Measurements from ENCODE around the gene GPC6.

Gene GPC6

DNA sequence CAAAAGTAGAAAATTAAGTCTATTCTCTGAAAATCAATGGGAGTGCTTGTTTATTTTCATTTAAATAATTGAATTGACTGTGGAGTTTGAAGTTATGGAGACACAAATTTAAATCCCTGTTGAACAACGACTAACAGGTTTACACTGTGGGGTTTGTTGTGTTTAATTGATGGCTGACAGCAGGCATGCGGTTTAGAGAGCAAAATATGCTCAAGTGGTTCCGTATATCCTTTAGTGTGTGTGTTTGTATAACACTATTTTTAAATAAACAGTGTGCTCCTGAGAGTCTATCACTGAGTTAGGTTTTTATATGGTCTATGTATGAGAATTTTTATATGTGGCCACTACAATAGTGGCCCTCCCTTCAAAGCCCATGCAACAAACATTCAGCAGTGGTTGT lies 332.0 kb downstream of the GPC6 start:
- DNase-seq (ENCODE audit: low read depth in 4 of 4, low spot score in 1 of 4), result no peak

DNA sequence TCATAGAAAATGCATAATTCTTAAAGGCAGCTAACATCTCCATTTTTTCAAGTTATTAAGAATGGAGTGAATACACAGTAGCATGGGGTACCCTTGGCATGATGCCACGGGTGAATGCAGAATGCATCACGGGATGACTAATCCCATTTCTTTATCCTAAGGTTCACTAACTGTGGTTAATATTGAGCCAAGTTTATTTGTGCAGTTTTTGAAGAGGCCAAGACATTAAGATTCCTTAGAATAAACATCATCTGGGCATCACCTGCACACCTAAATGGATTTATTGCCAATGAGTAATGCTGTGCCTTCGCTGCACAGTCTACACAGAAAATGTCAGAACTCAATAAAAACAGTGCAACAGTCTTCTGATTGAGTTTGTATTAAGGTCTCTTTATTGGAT lies 333.1 kb downstream of the GPC6 start:
- DNase-seq (ENCODE audit: low read depth in 4 of 4, low spot score in 1 of 4), result no peak

DNA sequence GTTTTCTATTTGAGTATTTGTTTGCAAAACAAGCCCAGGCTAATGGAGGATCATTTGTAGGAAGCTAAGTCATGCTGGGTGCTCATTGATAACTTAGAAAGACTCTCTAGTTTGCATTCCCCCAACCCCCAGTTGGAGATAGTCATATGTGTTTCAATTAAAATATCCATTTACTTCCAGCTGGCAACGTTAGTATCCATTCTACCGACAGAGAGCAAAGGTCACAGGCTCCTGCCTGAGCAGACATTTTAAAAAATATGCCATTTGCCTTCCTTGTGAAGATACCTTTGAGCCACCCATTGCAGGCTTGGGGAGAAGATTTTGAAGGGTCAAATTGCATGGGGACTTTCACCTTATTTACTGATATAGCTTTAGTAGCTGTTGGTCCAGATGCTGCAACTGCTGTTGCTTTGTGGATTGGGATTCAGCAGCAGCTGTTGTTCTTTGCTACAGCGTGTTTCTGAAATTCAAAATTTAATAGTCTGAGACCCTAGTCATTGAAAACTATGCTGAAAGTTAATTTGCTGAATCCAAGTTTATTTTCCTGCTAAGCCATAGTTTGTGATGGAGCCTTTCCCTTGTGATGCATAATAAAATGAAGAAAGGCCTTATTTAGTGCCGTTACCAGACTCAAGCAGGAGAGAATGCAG lies 335.1 kb downstream of the GPC6 start:
- DNase-seq (ENCODE audit: low read depth in 4 of 4, low spot score in 1 of 4), result no peak

DNA sequence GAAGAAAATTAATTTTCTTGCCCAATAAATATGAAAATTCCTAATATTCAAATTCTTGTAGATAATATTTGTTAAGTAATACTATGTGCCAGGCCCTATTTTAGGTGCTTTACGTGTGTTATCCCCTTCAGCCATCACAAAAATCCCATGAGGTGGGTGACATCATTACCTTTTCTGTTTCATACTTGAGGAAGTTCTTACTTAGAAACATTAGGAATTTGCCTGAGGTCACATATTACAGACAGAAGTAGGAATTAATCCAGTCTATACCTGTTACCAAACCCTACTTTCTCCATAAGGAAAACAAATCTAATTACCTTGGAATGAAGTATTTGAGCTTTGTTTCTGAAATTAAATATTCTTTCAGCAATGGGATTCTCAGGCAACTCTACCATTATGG lies 336.1 kb downstream of the GPC6 start:
- no peak for DNase-seq (ENCODE audit: low read depth in 4 of 4, low spot score in 1 of 4)

DNA sequence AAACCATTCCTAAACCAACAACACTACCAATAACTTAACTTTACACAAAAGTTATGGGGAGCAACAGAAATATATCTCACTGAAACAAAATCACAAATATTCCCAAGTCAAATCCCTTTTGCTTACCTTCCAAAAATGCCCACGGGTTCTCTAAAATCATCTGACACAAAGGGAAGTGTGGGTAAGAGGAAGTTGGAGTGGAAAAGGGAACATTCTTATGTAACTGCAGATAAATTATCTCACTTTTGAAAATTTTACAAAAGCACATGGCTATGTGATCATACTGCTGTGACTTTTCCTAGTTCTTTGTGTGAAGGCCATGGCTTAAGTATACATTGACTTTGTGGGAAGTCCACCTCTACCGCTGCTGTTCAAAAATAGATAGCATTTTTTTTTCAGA lies 350.5 kb downstream of the GPC6 start:
- no peak for DNase-seq (ENCODE audit: low read depth in 4 of 4, low spot score in 1 of 4)

DNA sequence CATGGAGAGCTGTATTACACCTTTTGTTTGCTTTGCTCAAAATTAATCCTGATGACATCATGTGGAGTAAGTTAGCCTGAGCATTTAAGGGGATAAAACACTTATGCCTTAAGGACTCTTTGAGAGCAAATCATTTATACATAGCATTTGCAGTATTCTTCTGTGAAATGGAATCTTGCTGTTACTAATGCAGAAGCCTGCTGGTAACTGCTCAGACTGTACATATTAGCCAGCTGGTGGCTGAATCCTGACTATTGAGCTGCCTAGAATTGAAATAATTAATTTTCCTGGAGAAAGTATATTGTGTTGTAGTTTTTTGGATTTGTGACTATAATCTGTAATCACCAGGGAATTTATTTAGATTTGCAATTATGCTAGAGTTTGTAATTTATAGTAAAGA lies 363.2 kb downstream of the GPC6 start:
- DNase-seq (ENCODE audit: low read depth in 4 of 4, low spot score in 1 of 4), result no peak

DNA sequence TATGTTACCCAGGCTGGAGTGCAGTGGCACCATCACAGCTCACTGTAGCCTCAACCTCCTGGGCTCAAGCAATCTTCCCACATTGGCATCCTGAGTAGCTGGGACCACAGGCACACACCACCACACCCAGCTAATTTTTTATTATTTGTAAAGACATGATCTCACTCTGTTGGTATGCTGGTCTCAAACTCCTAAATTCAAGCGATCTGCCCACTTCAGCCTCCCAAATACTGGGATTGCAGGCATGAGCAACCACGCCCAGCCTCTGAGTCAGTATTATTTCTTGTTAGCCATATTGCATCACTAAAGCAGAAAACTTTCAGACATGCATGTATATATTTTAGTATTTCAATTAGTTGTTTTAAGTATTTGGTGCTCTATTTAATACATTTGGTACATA lies 376.4 kb downstream of the GPC6 start:
- DNase-seq (ENCODE audit: low read depth in 4 of 4, low spot score in 1 of 4), result no peak

DNA sequence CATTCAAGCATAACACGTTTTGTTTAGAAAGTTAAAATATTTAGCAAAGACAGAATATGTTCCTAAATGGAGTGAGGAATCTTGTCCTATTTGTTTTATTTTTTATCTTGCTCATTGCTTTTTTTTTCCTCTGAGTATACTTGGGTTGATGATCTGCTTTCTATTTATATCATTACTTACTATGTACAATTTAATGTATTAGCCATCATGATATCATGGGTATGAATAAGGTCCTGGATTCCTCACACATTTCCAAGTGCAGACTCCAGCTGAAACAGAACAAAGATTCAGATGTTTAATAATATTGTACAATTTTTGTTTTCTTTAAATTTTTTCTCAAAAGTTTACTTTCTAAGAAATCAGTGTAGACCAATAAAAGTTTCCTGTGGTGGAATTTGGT lies 388.2 kb downstream of the GPC6 start:
- DNase-seq (ENCODE audit: low read depth in 4 of 4, low spot score in 1 of 4), result no peak

DNA sequence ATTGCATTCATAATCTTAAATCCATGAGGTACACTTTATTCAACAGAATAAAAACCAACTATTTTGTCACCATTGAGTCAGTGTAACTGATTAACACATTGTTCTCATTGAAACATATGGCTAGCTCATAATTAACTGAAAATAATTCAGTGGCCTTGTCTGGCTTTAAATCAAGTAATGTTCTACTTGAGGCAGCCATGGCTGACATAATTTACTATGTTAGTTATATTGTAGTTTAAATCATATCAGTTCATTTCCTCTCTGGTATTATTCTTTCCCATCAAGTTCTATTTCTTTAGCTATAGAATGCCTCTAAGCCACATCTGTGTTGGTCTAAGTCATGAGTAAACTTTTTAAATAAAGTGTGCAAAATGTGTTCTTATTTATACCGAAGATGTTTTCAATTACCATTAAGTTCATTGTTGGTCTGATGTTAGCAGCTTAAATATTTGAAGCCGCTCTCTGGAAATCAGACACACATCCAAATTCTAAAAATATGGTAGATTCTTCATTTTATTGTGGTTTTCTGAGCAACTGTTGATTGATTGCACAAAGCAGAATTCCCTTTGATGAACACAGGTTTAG lies 393.7 kb downstream of the GPC6 start:
- DNase-seq (ENCODE audit: low read depth in 4 of 4, low spot score in 1 of 4), result no peak

DNA sequence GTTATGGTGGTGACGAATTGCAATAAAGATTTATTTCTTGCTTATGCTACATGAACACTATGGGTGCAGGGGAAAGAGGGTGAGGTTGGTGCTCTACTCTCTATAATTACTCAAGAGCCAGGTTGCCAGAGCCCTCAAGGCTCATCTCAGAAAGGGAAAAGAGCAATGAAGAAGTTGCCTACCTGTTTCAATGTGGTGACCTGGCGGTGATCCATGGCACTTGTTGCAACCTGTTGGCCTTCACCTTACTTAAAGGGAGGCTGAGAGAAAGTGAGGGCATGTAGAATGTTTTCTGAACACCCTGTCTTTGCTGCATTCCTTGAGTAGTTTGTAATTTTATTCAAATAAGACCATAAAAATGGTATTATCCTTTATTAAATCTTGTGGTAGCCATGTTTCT lies 394.4 kb downstream of the GPC6 start:
- no peak for DNase-seq (ENCODE audit: low read depth in 4 of 4, low spot score in 1 of 4)

DNA sequence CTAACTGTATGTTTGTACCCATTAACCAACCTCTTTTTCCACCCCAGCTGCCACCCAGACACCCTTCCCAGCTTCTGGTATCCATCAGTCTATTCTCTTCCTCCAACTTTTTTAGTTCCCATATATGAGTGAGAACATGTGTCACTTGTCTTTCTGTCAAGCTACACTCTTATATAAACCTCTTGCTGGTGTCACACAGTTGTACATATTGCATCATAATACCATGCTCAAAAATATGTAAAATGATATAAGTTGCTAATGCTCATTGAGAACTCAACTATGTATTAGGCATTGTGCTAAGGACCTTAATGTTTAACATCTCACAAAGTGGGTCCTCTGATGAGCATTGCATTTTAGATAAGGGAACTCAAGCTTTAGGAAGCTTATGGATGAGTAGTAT lies 395.4 kb downstream of the GPC6 start:
- DNase-seq (ENCODE audit: low read depth in 4 of 4, low spot score in 1 of 4), result no peak

DNA sequence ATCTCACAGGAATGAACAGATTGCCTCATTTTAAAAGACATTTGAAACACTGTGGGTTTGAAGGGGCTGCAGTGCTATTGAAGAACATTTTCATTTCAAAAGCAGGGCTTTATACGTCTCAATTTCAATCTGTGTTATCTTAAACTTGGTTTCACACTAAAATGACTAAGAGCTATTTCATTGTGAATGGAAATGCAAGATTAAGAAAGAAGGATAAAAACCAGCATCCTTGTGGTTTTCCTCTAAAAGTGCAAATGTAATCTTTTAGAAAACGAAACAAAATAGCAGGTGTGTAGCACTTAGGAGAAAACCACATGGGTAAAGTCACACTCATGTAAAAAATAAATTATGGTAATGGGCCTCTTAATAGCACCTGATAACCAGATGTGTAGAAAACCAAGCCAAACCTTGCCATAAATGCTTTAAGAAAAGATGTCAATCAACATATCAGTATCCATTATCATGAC lies 397.7 kb downstream of the GPC6 start:
- no peak for DNase-seq (ENCODE audit: low read depth in 4 of 4, low spot score in 1 of 4)

DNA sequence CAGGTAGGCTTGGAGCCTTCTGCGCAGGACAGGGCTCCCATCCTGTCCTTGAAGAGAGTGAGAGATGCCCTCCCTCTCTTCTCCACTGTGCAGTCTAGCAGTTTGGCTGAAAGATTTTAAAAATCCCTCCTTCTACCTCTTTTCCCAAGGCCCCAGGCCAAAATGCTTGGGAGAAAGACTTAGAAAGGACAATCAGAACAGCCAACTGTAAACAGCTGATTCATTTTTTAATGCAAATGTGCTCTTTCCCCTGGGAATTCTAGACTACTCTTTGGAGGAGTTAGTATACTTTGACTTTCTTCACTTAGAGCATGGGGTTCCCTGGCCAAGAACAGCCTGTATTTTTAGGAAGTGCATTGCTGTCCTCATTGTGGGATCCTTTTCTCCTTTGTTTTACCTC lies 398.9 kb downstream of the GPC6 start:
- no peak for DNase-seq (ENCODE audit: low read depth in 4 of 4, low spot score in 1 of 4)

DNA sequence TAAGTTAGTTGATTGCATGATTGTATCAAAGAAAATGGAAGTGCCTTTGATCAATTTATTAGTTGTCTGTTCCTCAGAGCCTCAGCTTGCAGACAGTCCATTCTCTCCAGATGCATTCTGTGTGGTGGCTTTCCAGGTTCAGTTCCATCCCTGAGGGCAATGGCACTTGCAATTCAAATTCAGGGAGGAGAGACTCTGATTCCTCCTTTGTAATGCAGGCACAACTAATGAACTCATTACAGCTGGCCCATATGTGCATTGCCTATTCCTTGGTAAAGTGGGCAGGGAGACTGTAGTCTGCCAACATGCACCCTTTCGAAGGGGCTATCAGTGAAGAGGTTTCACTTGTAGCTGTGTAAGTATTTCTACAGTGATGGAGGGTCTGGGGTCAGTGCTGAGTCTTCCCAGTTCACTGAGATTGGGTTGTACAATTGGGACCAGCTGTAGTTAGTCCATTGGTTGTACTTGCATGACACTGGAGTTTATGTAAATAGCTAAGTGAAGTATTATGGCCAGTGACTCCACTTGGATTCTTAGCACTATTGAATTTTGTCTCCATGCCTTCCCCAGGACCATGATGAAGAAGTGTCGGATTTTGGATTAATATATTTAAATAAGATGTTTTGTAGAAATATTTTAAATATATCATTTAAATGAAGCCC lies 401.7 kb downstream of the GPC6 start:
- DNase-seq (ENCODE audit: low read depth in 4 of 4, low spot score in 1 of 4), result no peak

DNA sequence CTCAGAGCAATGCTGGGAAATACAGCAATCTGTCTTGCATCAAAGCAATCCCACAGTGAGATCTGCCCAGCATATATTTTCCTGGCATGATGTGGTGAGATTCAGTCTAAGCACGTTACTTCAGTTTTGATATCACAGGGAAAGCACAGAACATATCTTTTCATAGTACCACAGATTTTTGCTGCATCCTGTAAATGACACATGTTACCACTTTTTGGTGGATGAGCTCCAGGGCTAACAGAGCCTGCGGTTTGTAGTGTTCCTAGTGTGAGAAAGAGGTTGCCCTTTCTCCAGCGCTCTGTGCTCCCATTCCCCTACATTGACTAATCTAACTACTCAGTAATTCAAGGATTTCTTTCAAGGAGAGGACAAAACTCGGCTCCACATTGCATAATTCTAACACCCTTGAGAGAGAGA lies 409.0 kb downstream of the GPC6 start:
- no peak for DNase-seq (ENCODE audit: low read depth in 4 of 4, low spot score in 1 of 4)

DNA sequence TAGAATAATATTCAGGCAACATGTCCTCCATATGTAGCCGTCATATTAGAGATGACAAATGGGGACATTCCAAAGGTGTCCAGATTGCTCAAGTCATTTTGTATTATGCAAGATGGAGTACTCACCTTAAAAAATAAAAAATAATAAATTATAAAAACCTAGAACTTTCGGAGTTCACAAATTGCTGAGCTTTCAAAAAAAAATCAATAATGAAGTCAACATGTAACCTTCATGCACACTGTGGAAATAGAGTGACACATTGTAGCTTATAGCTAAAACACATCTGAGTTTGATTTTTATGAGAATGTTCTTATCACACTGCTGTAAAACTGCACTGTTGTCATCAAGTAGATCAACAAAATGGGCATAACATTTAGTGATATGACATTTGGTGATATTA lies 411.2 kb downstream of the GPC6 start:
- no peak for DNase-seq (ENCODE audit: low read depth in 4 of 4, low spot score in 1 of 4)

DNA sequence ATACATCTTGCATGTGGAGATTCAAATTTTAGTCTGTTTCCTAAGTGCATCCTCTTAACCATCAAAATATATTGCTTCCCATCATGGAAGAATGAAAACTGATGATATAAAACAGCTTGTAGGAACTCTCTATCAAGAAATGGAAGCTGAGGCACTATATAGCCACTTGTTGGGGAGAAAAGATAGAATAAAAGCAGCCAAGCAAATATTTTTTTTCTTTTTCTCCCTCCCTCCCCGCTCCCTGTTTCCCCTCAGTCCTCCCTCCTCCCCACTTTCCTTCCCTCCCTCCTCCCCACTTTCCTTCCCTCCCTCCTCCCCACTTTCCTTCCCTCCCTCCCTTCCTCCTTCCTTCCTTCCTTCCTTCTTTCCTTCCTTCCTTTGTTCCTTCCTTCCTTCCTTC lies 413.8 kb downstream of the GPC6 start:
- no peak for DNase-seq (ENCODE audit: low read depth in 4 of 4, low spot score in 1 of 4)

DNA sequence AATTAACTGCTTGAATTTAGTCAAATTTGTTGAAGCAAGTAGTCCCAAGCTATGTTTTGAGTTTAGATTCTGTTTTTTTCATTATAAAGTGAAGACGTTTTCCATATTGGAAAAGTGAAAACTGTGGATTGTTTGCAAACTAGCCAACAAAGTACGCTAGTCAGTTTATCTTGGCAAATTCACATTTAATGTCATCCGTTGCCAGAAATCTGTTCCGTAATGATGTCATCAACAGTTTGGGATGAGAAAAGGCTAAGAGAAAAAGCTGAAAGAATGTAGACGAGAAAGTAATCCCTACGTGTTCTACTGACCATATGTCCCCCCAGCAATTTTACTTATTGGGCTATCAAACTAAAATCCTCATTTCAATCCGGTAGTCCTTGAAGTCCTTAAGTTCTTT lies 419.6 kb downstream of the GPC6 start:
- no peak for DNase-seq (ENCODE audit: low read depth in 4 of 4, low spot score in 1 of 4)

DNA sequence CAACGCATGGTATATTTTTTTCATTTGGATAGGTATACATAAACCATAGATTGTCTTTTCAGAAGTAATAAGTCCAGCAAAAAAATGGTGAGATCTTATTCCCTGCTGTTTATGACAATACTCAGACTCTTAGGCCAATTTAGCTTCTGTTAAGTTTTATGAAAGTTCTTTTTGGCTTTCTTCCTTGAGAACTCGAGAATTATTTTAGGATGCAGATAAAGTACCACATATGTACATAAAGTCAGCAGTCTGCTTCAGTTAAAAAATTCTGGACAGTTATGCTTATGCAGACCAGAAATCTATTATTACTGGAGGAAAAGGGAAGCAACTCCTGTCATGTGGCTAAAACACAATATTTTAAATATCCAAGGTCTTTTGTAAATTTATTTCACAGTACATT lies 422.9 kb downstream of the GPC6 start:
- DNase-seq (ENCODE audit: low read depth in 4 of 4, low spot score in 1 of 4), result no peak

DNA sequence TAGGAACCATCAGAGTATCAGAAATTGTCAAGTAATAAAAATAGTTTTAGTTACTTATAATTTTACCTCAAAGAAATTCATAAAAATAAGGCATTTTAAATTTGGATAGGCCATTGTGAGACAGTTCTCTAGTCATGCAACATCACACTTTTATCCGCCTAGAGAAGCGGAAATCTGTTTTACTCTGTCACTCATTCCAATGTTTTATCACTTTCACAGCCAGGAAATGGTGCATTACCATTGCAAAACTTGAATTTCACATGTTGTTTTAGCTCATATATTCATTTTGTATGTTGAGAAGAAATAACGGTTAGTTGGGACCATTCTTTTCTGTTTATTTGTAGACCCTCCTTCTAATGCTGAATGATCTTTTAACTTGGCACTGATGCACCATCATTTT lies 427.2 kb downstream of the GPC6 start:
- DNase-seq (ENCODE audit: low read depth in 4 of 4, low spot score in 1 of 4), result no peak

DNA sequence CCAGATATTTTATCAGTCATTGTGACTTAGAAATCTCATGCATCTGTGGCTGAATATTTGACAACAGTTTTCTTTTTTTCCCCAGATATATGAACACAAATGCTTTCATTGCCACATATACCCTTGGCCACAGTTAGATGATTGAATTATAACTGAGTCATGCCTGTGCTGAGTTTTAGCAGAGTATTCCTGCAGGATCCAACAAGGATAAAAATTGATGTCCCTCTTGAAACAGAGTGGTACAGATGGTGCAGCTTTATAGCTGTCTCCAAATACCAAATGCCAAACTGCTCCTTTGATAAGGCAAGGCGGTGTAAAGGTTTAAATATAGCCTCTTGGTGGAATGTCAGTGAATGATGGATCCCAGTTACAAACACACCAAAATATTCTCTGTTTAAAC lies 428.5 kb downstream of the GPC6 start:
- DNase-seq (ENCODE audit: low read depth in 4 of 4, low spot score in 1 of 4), result no peak

DNA sequence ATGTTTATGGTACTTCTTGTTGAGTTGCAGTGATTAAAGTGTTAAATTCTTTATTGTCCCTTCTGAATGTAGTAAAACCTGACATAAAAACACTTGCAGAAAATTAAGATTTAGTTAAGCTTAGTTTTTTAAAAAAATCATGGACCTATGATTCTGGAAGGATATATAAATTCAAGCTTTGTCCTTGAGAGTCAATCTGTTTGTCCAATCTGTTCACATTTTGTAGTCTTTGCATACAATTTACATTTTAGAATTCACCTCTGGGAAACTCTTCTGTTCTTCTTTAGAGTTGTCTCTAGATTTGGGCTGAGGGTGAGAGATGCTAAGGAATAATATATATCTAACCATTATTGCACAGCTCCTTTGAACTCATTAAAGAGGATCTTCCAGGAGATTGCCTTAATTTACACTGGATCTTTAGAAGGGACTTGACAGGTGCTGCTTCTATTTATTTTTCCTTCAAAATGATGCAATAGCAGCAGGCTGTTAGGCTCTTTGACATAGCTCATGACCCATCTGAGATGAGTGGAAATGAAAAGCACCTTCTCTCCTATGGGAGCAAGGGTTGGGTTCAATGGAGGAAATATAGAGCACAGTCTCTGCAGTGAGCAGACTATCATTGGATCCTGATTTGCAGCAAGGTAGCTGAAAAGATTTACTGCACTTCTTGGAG lies 433.9 kb downstream of the GPC6 start:
- no peak for DNase-seq (ENCODE audit: low read depth in 4 of 4, low spot score in 1 of 4)
